ENCODE data around the gene RAG2. TPM values are rescaled to one million over a fixed set of nuclear protein-coding genes. Genes with fewer than 3 reads are reported as not detected.

RAG2 gene
- total RNA-seq, 4 donors from 2014 or later = not detected

- H3K36me3 ChIP-seq = no peaks in the 10 kb centered on the region
- TF ChIP-seq POLR2A (IDR thresholded peaks at IDR 0.05) = no peak
- TF ChIP-seq CTCF (IDR thresholded peaks at IDR 0.05) = no peak
- 11 to 37% methylated on average over 1 of the region's 1 CpG for WGBS, 2 donors
- no peaks in the 10 kb centered on the region for H3K4me1 ChIP-seq
- DNase-seq = no peak
- H3K27me3 ChIP-seq = peaks cover 0 to 31% (median 0%) of the 10 kb centered on the region in 4 donors
- H3K9me3 ChIP-seq = no peaks in the 10 kb centered on the region
- no peak overlapping the region for H3K4me3 ChIP-seq
- no peak overlapping the region for H3K27ac ChIP-seq
- intact Hi-C loops (cut with DNase I) = no loop called here
These were observed 9.9 kb downstream of the RAG2 start for GRCh38 chr11:36588099-36588498.

GRCh38 chr11:36586543-36586942, 11.5 kb downstream of the RAG2 start:
- no peaks in the 10 kb centered on the region for H3K4me1 ChIP-seq
- H3K36me3 ChIP-seq = no peaks in the 10 kb centered on the region
- no peak for TF ChIP-seq POLR2A (IDR thresholded peaks at IDR 0.05)
- no peak for TF ChIP-seq CTCF (IDR thresholded peaks at IDR 0.05)
- no peak overlapping the region for H3K4me3 ChIP-seq
- no peak for DNase-seq
- peaks cover 0 to 2% (median 0%) of the 10 kb centered on the region in 3 donors for H3K9me3 ChIP-seq
- peaks cover 0 to 24% (median 0%) of the 10 kb centered on the region in 4 donors for H3K27me3 ChIP-seq
- intact Hi-C loops (cut with DNase I) = no loop called here
- H3K27ac ChIP-seq = no peak overlapping the region

- 52 to 60% methylated on average over 3 of the region's 3 CpGs for WGBS, 2 donors
- no peak overlapping the region for H3K27ac ChIP-seq
- peaks cover 0 to 8% (median 0%) of the 10 kb centered on the region in 3 donors for H3K9me3 ChIP-seq
- TF ChIP-seq CTCF (IDR thresholded peaks at IDR 0.05) (no peak), POLR2A (IDR thresholded peaks at IDR 0.05) (no peak)
- no peak for DNase-seq
- peaks cover 0 to 12% (median 0%) of the 10 kb centered on the region in 4 donors for H3K27me3 ChIP-seq
- H3K4me3 ChIP-seq = no peak overlapping the region
- no peaks in the 10 kb centered on the region for H3K36me3 ChIP-seq
- H3K4me1 ChIP-seq = no peaks in the 10 kb centered on the region
- intact Hi-C loops (cut with DNase I) = no loop called here
These were observed 14.4 kb downstream of the RAG2 start for GRCh38 chr11:36583667-36584066.

- DNase-seq = no peak
- Histone ChIP-seq H3K36me3 (no peaks in the 10 kb centered on the region), H3K4me3 (no peak overlapping the region), H3K9me3 (peaks cover 0 to 8% (median 0%) of the 10 kb centered on the region in 3 donors), H3K27me3 (no peaks in the 10 kb centered on the region), H3K27ac (no peak overlapping the region), H3K4me1 (no peaks in the 10 kb centered on the region)
- TF ChIP-seq POLR2A (IDR thresholded peaks at IDR 0.05) = no peak
- no peak for TF ChIP-seq CTCF (IDR thresholded peaks at IDR 0.05)
- intact Hi-C loops (cut with DNase I) = no loop called here
- 61 to 80% methylated on average over 2 of the region's 2 CpGs for WGBS, 2 donors
These were observed 16.5 kb downstream of the RAG2 start for GRCh38 chr11:36581536-36581935.

- no peak for DNase-seq
- 53 to 78% methylated on average over 1 of the region's 1 CpG for WGBS, 2 donors
- no peaks in the 10 kb centered on the region for H3K4me1 ChIP-seq
- H3K27ac ChIP-seq = no peak overlapping the region
- H3K36me3 ChIP-seq = no peaks in the 10 kb centered on the region
- H3K9me3 ChIP-seq = peaks cover 0 to 8% (median 0%) of the 10 kb centered on the region in 3 donors
- no peak for TF ChIP-seq POLR2A (IDR thresholded peaks at IDR 0.05)
- no peak for TF ChIP-seq CTCF (IDR thresholded peaks at IDR 0.05)
- no peaks in the 10 kb centered on the region for H3K27me3 ChIP-seq
- H3K4me3 ChIP-seq = no peak overlapping the region
- intact Hi-C loops (cut with DNase I) = no loop called here
These were observed 19.6 kb downstream of the RAG2 start for GRCh38 chr11:36578458-36578857.
